HG03175 (cell line): Measurements from ENCODE around the gene ITK.

ENCODE experiments used
- ATAC-seq: cut with Tn5 transposase; IDR thresholded peaks from one replicate; pipeline ENCODE4 v1.9.1; 2021; ENCODE audit warnings: mild to moderate bottlenecking, moderate library complexity; ENCODE audit not compliant: unreplicated experiment

ITK gene

GRCh38 chr5:157180374-157181264 lies at the start of gene ITK:
Gene ITK (plus strand): TSS chr5:157180840. CDS start chr5:157180978, 138 bp downstream.
- ATAC-seq = no peak

GRCh38 chr5:157130925-157131324 lies 49.7 kb upstream of the ITK start:
- ATAC-seq = no peak

GRCh38 chr5:157132281-157132612 lies 48.4 kb upstream of the ITK start:
- no peak for ATAC-seq

- no peak for ATAC-seq
Measured at GRCh38 chr5:157137691-157138090, 42.9 kb upstream of the ITK start.

- ATAC-seq = peak; percentile 100
Measured at GRCh38 chr5:157142317-157143126, 38.1 kb upstream of the ITK start, which contains the start of gene MED7. Gene MED7 (minus strand): TSS chr5:157142865. CDS start chr5:157139431, 3,434 bp downstream.

GRCh38 chr5:157143127-157143971 lies 37.3 kb upstream of the ITK start:
- peak; percentile 39 for ATAC-seq

GRCh38 chr5:157148734-157149615 lies 31.7 kb upstream of the ITK start:
- ATAC-seq = peak; percentile 77

- ATAC-seq = no peak
Measured at GRCh38 chr5:157150995-157151394, 29.6 kb upstream of the ITK start.

- no peak for ATAC-seq
Measured at GRCh38 chr5:157155297-157155696, 25.3 kb upstream of the ITK start.

- no peak for ATAC-seq
Measured at GRCh38 chr5:157157293-157157891, 23.2 kb upstream of the ITK start.

- ATAC-seq = no peak
Measured at GRCh38 chr5:157159209-157159751, 21.4 kb upstream of the ITK start.

GRCh38 chr5:157160001-157160400 lies 20.6 kb upstream of the ITK start:
- ATAC-seq = no peak

GRCh38 chr5:157161996-157162395 lies 18.6 kb upstream of the ITK start:
- ATAC-seq = no peak

- ATAC-seq = no peak
Measured at GRCh38 chr5:157162919-157163510, 17.6 kb upstream of the ITK start.

- no peak for ATAC-seq
Measured at GRCh38 chr5:157164521-157164920, 16.1 kb upstream of the ITK start.

GRCh38 chr5:157165261-157165660 lies 15.4 kb upstream of the ITK start:
- ATAC-seq = no peak

GRCh38 chr5:157165668-157166067 lies 15.0 kb upstream of the ITK start:
- ATAC-seq = no peak

GRCh38 chr5:157166214-157167213 lies 14.1 kb upstream of the ITK start, which contains the start of gene GARIN3:
Gene GARIN3 (minus strand): TSS chr5:157166264. CDS start chr5:157166168, 96 bp downstream.
- no peak for ATAC-seq
